Breast epithelium (tissue), 4 donors: ENCODE measurements around the gene NOS2. TPM values are rescaled to one million over a fixed set of nuclear protein-coding genes. Genes with fewer than 3 reads are reported as not detected.
"Not testable (repeated sequence)": the region's sequence is repeated elsewhere in the genome, so short reads cannot be mapped to it uniquely, and the experiment has no call there.

Experiments
- DNase-seq, 2 donors: peaks; one replicate each; pipeline ENCODE4 v3.0.0-alpha.2; 2019; ENCODE audit warnings: low spot score in 2 of 2
- H3K27ac ChIP-seq, 2 donors: fragments of 200-600 bp; sonication (generic) in 1 of 2; one replicate each; pipeline ENCODE4 v1.5.1; 2016 to 2019; ENCODE audit warnings: mild to moderate bottlenecking in 1 of 2
- H3K27me3 ChIP-seq, 2 donors: fragments of 200-600 bp; sonication (generic) in 1 of 2; one replicate each; pipeline versions ENCODE4 v1.5.1 to v1.6.0; 2017 to 2019; ENCODE audit warnings: control low read depth in 1 of 2, mild to moderate bottlenecking in 1 of 2
- H3K36me3 ChIP-seq: fragments of 200-600 bp; one replicate; pipeline ENCODE4 v1.5.1; 2019
- H3K4me1 ChIP-seq, 2 donors: fragments of 200-600 bp; sonication (generic); one replicate each; pipeline ENCODE4 v1.5.1; 2016 to 2019; ENCODE audit warnings: control low read depth in 1 of 2
- H3K4me3 ChIP-seq, 3 donors: fragments of 200-600 bp; sonication (generic); 1 replicate in 2 of 3; 2 replicates in 1 of 3; pipeline ENCODE4 v1.5.1; 2016 to 2019; ENCODE audit warnings: mild to moderate bottlenecking in 3 of 3, moderate library complexity in 2 of 3
- H3K9me3 ChIP-seq, 2 donors: fragments of 200-600 bp; sonication (generic) in 1 of 2; one replicate each; pipeline ENCODE4 v1.5.1; 2016 to 2019; ENCODE audit warnings: control low read depth in 1 of 2
- POLR2A ChIP-seq: fragments of 450-650 bp; IDR thresholded peaks from one replicate; pipeline ENCODE4 v1.6.1; 2016; ENCODE audit warnings: antibody characterized with exemption, mild to moderate bottlenecking, moderate library complexity
- POLR2AphosphoS5 ChIP-seq, 3 donors: sonication (generic); formaldehyde crosslinking; IDR thresholded peaks; one replicate each; pipeline ENCODE4 v1.6.1; 2017; ENCODE audit warnings: antibody characterized with exemption in 3 of 3
- intact Hi-C: fragments of 100-400 bp; cut with DNase I; formaldehyde crosslinking; loops from one replicate; pipeline ENCODE4 v1.15.1; 2023; ENCODE audit warnings: low total_unique reads
- total RNA-seq, 3 donors: library from RNA; depleted of rRNA; stranded (reverse); fragments of >200 nt; gene quantifications; one replicate each; pipeline ENCODE4 v1.1.0, GENCODE V29; 2016
- TF ChIP-seq, protein P1 (sequence below), 3 donors: fragments of 450-650 bp; IDR thresholded peaks; one replicate each; pipeline ENCODE4 v1.5.1; 2016 to 2017; ENCODE audit warnings: antibody characterized with exemption in 3 of 3, mild to moderate bottlenecking in 3 of 3, moderate library complexity in 3 of 3

NOS2 gene
- total RNA-seq, 3 donors from 2014 or later = 0.16 to 0.33 (median 0.29) TPM

GRCh38 chr17:27834571-27834970 is 34.2 kb upstream of the NOS2 start:
- H3K9me3 ChIP-seq = no peaks in the 10 kb centered on the region
- no peaks in the 10 kb centered on the region for H3K36me3 ChIP-seq
- intact Hi-C loops = no loop called here
- DNase-seq = no peak
- TF ChIP-seq, protein P1, sequence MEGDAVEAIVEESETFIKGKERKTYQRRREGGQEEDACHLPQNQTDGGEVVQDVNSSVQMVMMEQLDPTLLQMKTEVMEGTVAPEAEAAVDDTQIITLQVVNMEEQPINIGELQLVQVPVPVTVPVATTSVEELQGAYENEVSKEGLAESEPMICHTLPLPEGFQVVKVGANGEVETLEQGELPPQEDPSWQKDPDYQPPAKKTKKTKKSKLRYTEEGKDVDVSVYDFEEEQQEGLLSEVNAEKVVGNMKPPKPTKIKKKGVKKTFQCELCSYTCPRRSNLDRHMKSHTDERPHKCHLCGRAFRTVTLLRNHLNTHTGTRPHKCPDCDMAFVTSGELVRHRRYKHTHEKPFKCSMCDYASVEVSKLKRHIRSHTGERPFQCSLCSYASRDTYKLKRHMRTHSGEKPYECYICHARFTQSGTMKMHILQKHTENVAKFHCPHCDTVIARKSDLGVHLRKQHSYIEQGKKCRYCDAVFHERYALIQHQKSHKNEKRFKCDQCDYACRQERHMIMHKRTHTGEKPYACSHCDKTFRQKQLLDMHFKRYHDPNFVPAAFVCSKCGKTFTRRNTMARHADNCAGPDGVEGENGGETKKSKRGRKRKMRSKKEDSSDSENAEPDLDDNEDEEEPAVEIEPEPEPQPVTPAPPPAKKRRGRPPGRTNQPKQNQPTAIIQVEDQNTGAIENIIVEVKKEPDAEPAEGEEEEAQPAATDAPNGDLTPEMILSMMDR (IDR thresholded peaks at IDR 0.05) = no peak
- TF ChIP-seq POLR2A (no peak), POLR2AphosphoS5 (IDR thresholded peaks at IDR 0.05) (no peak)
- H3K27ac ChIP-seq = no peak overlapping the region
- no peaks in the 10 kb centered on the region for H3K27me3 ChIP-seq
- H3K4me1 ChIP-seq = no peaks in the 10 kb centered on the region
- no peak overlapping the region for H3K4me3 ChIP-seq

GRCh38 chr17:27832831-27833230 is 32.5 kb upstream of the NOS2 start:
- no peaks in the 10 kb centered on the region for H3K4me1 ChIP-seq
- no peak overlapping the region for H3K4me3 ChIP-seq
- intact Hi-C loops = no loop called here
- no peak for TF ChIP-seq POLR2AphosphoS5 (IDR thresholded peaks at IDR 0.05)
- TF ChIP-seq, protein P1 (IDR thresholded peaks at IDR 0.05) = no peak
- TF ChIP-seq POLR2A = no peak
- H3K27me3 ChIP-seq = no peaks in the 10 kb centered on the region
- no peaks in the 10 kb centered on the region for H3K9me3 ChIP-seq
- no peak for DNase-seq
- H3K36me3 ChIP-seq = no peaks in the 10 kb centered on the region
- no peak overlapping the region for H3K27ac ChIP-seq

DNA sequence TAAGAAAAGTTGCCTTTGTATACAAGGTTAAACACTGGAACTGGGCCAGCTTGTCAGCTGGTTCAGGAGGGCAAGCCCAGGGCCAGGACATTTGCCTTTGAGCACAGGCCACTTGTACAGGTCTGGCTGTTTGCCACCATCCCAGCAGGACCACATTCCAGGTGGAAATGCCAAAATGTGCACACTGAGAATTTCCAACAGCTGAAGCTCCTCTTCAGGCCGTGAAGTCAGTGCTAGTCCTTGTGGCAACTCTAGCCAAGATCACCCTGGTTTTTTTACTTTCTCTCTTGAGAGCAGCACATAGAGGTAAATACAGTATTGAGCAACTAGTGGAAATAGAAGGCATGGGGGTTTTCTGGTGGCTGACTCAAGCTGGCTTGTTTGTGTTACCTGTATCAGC is 29.6 kb upstream of the NOS2 start:
- peak in 1 of 2 donors; percentile 40 for DNase-seq
- H3K4me1 ChIP-seq, H3K27ac ChIP-seq, H3K4me3 ChIP-seq, H3K36me3 ChIP-seq, intact Hi-C loops, H3K9me3 ChIP-seq, H3K27me3 ChIP-seq: not testable (repeated sequence)

GRCh38 chr17:27829143-27829711 is 28.9 kb upstream of the NOS2 start:
- H3K27ac ChIP-seq, H3K27me3 ChIP-seq, H3K36me3 ChIP-seq, H3K4me1 ChIP-seq, DNase-seq, H3K9me3 ChIP-seq, H3K4me3 ChIP-seq, intact Hi-C loops: not testable (repeated sequence)

- intact Hi-C loops = no loop called here
- H3K9me3 ChIP-seq = no peaks in the 10 kb centered on the region
- H3K27me3 ChIP-seq = no peaks in the 10 kb centered on the region
- DNase-seq = no peak
- no peak overlapping the region for H3K4me3 ChIP-seq
- no peaks in the 10 kb centered on the region for H3K36me3 ChIP-seq
- H3K4me1 ChIP-seq = no peaks in the 10 kb centered on the region
- H3K27ac ChIP-seq = no peak overlapping the region
- TF ChIP-seq, protein P1 (IDR thresholded peaks at IDR 0.05) = no peak
- no peak for TF ChIP-seq POLR2A
Measured at GRCh38 chr17:27825459-27825858, 25.1 kb upstream of the NOS2 start.

DNA sequence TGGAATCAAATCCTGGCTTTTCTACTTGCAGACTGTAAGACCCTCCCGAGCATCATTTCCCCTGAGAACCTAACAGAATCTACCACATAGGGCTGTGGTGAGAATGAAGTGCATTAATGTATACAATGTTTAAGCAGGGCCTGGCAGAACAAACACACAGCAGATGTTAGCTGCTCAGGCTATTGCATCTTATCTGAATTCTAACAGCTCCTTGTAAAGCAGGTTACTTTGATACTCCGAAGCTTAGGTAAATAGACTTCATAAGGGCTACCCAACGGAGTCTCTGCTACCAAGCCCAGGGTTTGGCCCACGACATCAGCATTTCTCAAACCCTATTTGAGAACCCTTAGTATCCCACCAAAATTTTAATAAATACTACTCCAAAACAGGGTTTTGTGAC is 24.4 kb upstream of the NOS2 start:
- no peak for DNase-seq
- H3K4me1 ChIP-seq = no peaks in the 10 kb centered on the region
- H3K27me3 ChIP-seq = no peaks in the 10 kb centered on the region
- no peaks in the 10 kb centered on the region for H3K36me3 ChIP-seq
- no peaks in the 10 kb centered on the region for H3K9me3 ChIP-seq
- intact Hi-C loops = no loop called here
- TF ChIP-seq POLR2AphosphoS5 (IDR thresholded peaks at IDR 0.05) (no peak), POLR2A (no peak)
- TF ChIP-seq, protein P1 (IDR thresholded peaks at IDR 0.05) = no peak
- no peak overlapping the region for H3K4me3 ChIP-seq
- no peak overlapping the region for H3K27ac ChIP-seq
